GM15510 (cell line): ENCODE data around the gene ADI1.

ENCODE experiments used
- POLR2A ChIP-seq: IDR thresholded peaks from 3 replicates; pipeline ENCODE4 v1.6.1; 2011; ENCODE audit warnings: borderline replicate concordance; ENCODE audit not compliant: insufficient read length; ENCODE audit errors: extremely low read depth

Gene ADI1

GRCh38 chr2:3519255-3520205 lies at the start of gene ADI1:
TSS of gene ADI1 (minus strand) at chr2:3519531. CDS start at chr2:3519487, 44 bp downstream.
- TF ChIP-seq POLR2A = peak; percentile 87

- TF ChIP-seq POLR2A = no peak
Measured at GRCh38 chr2:3566806-3567205, 47.5 kb upstream of the ADI1 start.

- no peak for TF ChIP-seq POLR2A
Measured at GRCh38 chr2:3565117-3565516, 45.8 kb upstream of the ADI1 start.

GRCh38 chr2:3563521-3563976 lies 44.2 kb upstream of the ADI1 start:
- TF ChIP-seq POLR2A = no peak

- TF ChIP-seq POLR2A = peak; percentile 88
Measured at GRCh38 chr2:3558205-3559014, 39.1 kb upstream of the ADI1 start, which contains the start of gene RNASEH1. TSS of gene RNASEH1 (minus strand) at chr2:3558333. CDS start at chr2:3558260, 73 bp downstream.

- TF ChIP-seq POLR2A = no peak
Measured at GRCh38 chr2:3557639-3558204, 38.4 kb upstream of the ADI1 start.

GRCh38 chr2:3553946-3554345 lies 34.6 kb upstream of the ADI1 start:
- no peak for TF ChIP-seq POLR2A

GRCh38 chr2:3547915-3548314 lies 28.6 kb upstream of the ADI1 start:
- no peak for TF ChIP-seq POLR2A

GRCh38 chr2:3545788-3546478 lies 26.6 kb upstream of the ADI1 start:
- TF ChIP-seq POLR2A = no peak

- TF ChIP-seq POLR2A = no peak
Measured at GRCh38 chr2:3543023-3543683, 23.8 kb upstream of the ADI1 start.

GRCh38 chr2:3542107-3542506 lies 22.8 kb upstream of the ADI1 start:
- no peak for TF ChIP-seq POLR2A

GRCh38 chr2:3539836-3540235 lies 20.5 kb upstream of the ADI1 start:
- no peak for TF ChIP-seq POLR2A

- no peak for TF ChIP-seq POLR2A
Measured at GRCh38 chr2:3536682-3537632, 17.6 kb upstream of the ADI1 start.
